ACC112 (cell line): Measurements from ENCODE around the gene ERC1.

Source experiments
- H2AFZ ChIP-seq: fragments of 200-600 bp; sonication (generic); one replicate; pipeline ENCODE4 v1.6.0; 2017; ENCODE audit warnings: antibody characterized with exemption, low read length; ENCODE audit not compliant: unreplicated experiment
- H3K27ac ChIP-seq: fragments of 200-600 bp; sonication (generic); 2 replicates; pipeline ENCODE4 v1.5.1; 2014; ENCODE audit warnings: low read depth, mild to moderate bottlenecking, antibody characterized with exemption, low read length, moderate library complexity
- H3K27me3 ChIP-seq: fragments of 200-600 bp; sonication (generic); 2 replicates; pipeline ENCODE4 v1.6.1; 2014; ENCODE audit warnings: mild to moderate bottlenecking, antibody characterized with exemption, low read length, moderate library complexity, mixed read lengths; ENCODE audit not compliant: insufficient read depth
- H3K36me3 ChIP-seq: fragments of 200-600 bp; sonication (generic); 2 replicates; pipeline ENCODE4 v1.6.1; 2016; ENCODE audit warnings: mild to moderate bottlenecking, antibody characterized with exemption, low read length, moderate library complexity, mixed read lengths; ENCODE audit not compliant: insufficient read depth
- H3K4me1 ChIP-seq: fragments of 200-600 bp; sonication (generic); one replicate; pipeline ENCODE4 v1.6.1; 2016; ENCODE audit warnings: low read length, mixed read lengths; ENCODE audit not compliant: insufficient read depth, unreplicated experiment, control insufficient read depth
- H3K4me3 ChIP-seq: fragments of 200-600 bp; sonication (generic); 2 replicates; pipeline ENCODE4 v1.5.1; 2014; ENCODE audit warnings: mild to moderate bottlenecking, low read depth, low read length
- H3K79me2 ChIP-seq: fragments of 200-600 bp; sonication (generic); one replicate; pipeline ENCODE4 v1.6.0; 2016; ENCODE audit warnings: low read length; ENCODE audit not compliant: control insufficient read depth, unreplicated experiment, insufficient read depth

Gene ERC1

GRCh38 chr12:1382151-1382550 lies 391.1 kb downstream of the ERC1 start:
- no peak overlapping the region for H2AFZ ChIP-seq
- H3K36me3 ChIP-seq, result peaks cover 6% of the 10 kb centered on the region; the same call in 1 of the 2 replicates
- H3K27ac ChIP-seq, result no peak overlapping the region
- H3K79me2 ChIP-seq, result no peaks in the 10 kb centered on the region
- H3K4me3 ChIP-seq, result no peak overlapping the region
- H3K27me3 ChIP-seq, result no peaks in the 10 kb centered on the region
- no peaks in the 10 kb centered on the region for H3K4me1 ChIP-seq

GRCh38 chr12:1382826-1383225 lies 391.8 kb downstream of the ERC1 start:
- Histone ChIP-seq H3K4me1 (no peaks in the 10 kb centered on the region), H2AFZ (no peak overlapping the region), H3K79me2 (no peaks in the 10 kb centered on the region), H3K27me3 (no peaks in the 10 kb centered on the region), H3K27ac (no peak overlapping the region), H3K36me3 (no peaks in the 10 kb centered on the region; the same call in 1 of the 2 replicates), H3K4me3 (no peak overlapping the region)

- H3K4me1 ChIP-seq, result no peaks in the 10 kb centered on the region
- no peak overlapping the region for H3K27ac ChIP-seq
- H3K27me3 ChIP-seq, result no peaks in the 10 kb centered on the region
- no peak overlapping the region for H2AFZ ChIP-seq
- H3K4me3 ChIP-seq, result no peak overlapping the region
- H3K79me2 ChIP-seq, result no peaks in the 10 kb centered on the region
- H3K36me3 ChIP-seq, result no peaks in the 10 kb centered on the region; the same call in 1 of the 2 replicates
Observed at GRCh38 chr12:1383758-1384157, 392.7 kb downstream of the ERC1 start.

- H3K27me3 ChIP-seq, result no peaks in the 10 kb centered on the region
- H3K79me2 ChIP-seq, result no peaks in the 10 kb centered on the region
- no peak overlapping the region for H3K4me3 ChIP-seq
- no peak overlapping the region for H3K27ac ChIP-seq
- H3K4me1 ChIP-seq, result no peaks in the 10 kb centered on the region
- no peak overlapping the region for H2AFZ ChIP-seq
- no peaks in the 10 kb centered on the region for H3K36me3 ChIP-seq
Observed at GRCh38 chr12:1384910-1385309, 393.9 kb downstream of the ERC1 start.

GRCh38 chr12:1391722-1392121 lies 400.7 kb downstream of the ERC1 start:
- no peaks in the 10 kb centered on the region for H3K36me3 ChIP-seq
- H3K4me1 ChIP-seq, result no peaks in the 10 kb centered on the region
- H3K27me3 ChIP-seq, result no peaks in the 10 kb centered on the region
- no peak overlapping the region for H3K4me3 ChIP-seq
- no peak overlapping the region for H2AFZ ChIP-seq
- H3K27ac ChIP-seq, result no peak overlapping the region
- H3K79me2 ChIP-seq, result no peaks in the 10 kb centered on the region

- Histone ChIP-seq H3K36me3 (no peaks in the 10 kb centered on the region), H3K27ac (no peak overlapping the region), H3K4me1 (no peaks in the 10 kb centered on the region), H2AFZ (no peak overlapping the region), H3K79me2 (no peaks in the 10 kb centered on the region), H3K27me3 (no peaks in the 10 kb centered on the region), H3K4me3 (no peak overlapping the region)
Observed at GRCh38 chr12:1395421-1395955, 404.5 kb downstream of the ERC1 start.

GRCh38 chr12:1398673-1399072 lies 407.6 kb downstream of the ERC1 start:
- Histone ChIP-seq H3K27ac (no peak overlapping the region), H3K27me3 (no peaks in the 10 kb centered on the region), H3K36me3 (0 out of 2 replicates have a peak, but pooled peaks cover 3% of the 10 kb centered on the region), H3K4me1 (no peaks in the 10 kb centered on the region), H2AFZ (no peak overlapping the region), H3K4me3 (no peak overlapping the region), H3K79me2 (no peaks in the 10 kb centered on the region)

GRCh38 chr12:1401891-1402290 lies 410.9 kb downstream of the ERC1 start:
- Histone ChIP-seq H2AFZ (no peak overlapping the region), H3K36me3 (0 out of 2 replicates have a peak, but pooled peaks cover 3% of the 10 kb centered on the region), H3K27ac (no peak overlapping the region), H3K4me3 (no peak overlapping the region), H3K27me3 (no peaks in the 10 kb centered on the region), H3K79me2 (no peaks in the 10 kb centered on the region), H3K4me1 (no peaks in the 10 kb centered on the region)

GRCh38 chr12:1403417-1403816 lies 412.4 kb downstream of the ERC1 start:
- no peaks in the 10 kb centered on the region for H3K79me2 ChIP-seq
- no peaks in the 10 kb centered on the region for H3K4me1 ChIP-seq
- H3K27me3 ChIP-seq, result no peaks in the 10 kb centered on the region
- H3K27ac ChIP-seq, result no peak overlapping the region
- H3K4me3 ChIP-seq, result no peak overlapping the region
- H3K36me3 ChIP-seq, result 0 out of 2 replicates have a peak, but pooled peaks cover 3% of the 10 kb centered on the region
- no peak overlapping the region for H2AFZ ChIP-seq

GRCh38 chr12:1405619-1406018 lies 414.6 kb downstream of the ERC1 start:
- H2AFZ ChIP-seq, result no peak overlapping the region
- no peaks in the 10 kb centered on the region for H3K79me2 ChIP-seq
- no peak overlapping the region for H3K4me3 ChIP-seq
- no peak overlapping the region for H3K27ac ChIP-seq
- no peaks in the 10 kb centered on the region for H3K27me3 ChIP-seq
- no peaks in the 10 kb centered on the region for H3K4me1 ChIP-seq
- H3K36me3 ChIP-seq, result peaks cover 6% of the 10 kb centered on the region; the same call in 1 of the 2 replicates

- peaks cover 6% of the 10 kb centered on the region; the same call in 1 of the 2 replicates for H3K36me3 ChIP-seq
- no peaks in the 10 kb centered on the region for H3K4me1 ChIP-seq
- H3K27me3 ChIP-seq, result no peaks in the 10 kb centered on the region
- H2AFZ ChIP-seq, result no peak overlapping the region
- no peak overlapping the region for H3K4me3 ChIP-seq
- no peak overlapping the region for H3K27ac ChIP-seq
- no peaks in the 10 kb centered on the region for H3K79me2 ChIP-seq
Observed at GRCh38 chr12:1410794-1411193, 419.8 kb downstream of the ERC1 start.
